Hematopoietic multipotent progenitor cell treated with erythropoietin and hydrocortisone succinate and interleukin-3 and kit ligand, for 17 days (in vitro differentiated cells): ENCODE data around the gene CTDP1.

Experiments used
- DNase-seq: peaks from one replicate; pipeline ENCODE4 v3.0.0-alpha.2; 2015; ENCODE audit warnings: low spot score

Gene CTDP1

GRCh38 chr18:79644666-79645057, 34.9 kb upstream of the CTDP1 start:
- DNase-seq, result no peak

GRCh38 chr18:79645291-79645983, 34.2 kb upstream of the CTDP1 start:
- no peak for DNase-seq

GRCh38 chr18:79647307-79647706, 32.3 kb upstream of the CTDP1 start:
- DNase-seq, result no peak

GRCh38 chr18:79650959-79651358, 28.6 kb upstream of the CTDP1 start:
- DNase-seq, result no peak

- DNase-seq, result no peak
These were observed 22.1 kb upstream of the CTDP1 start for GRCh38 chr18:79657342-79657996.

- no peak for DNase-seq
These were observed 21.2 kb upstream of the CTDP1 start for GRCh38 chr18:79658366-79658765.

- DNase-seq, result no peak
These were observed 19.9 kb upstream of the CTDP1 start for GRCh38 chr18:79659733-79660132.

- DNase-seq, result no peak
These were observed 17.6 kb upstream of the CTDP1 start for GRCh38 chr18:79662034-79662433.

- no peak for DNase-seq
These were observed 17.2 kb upstream of the CTDP1 start for GRCh38 chr18:79662439-79662838.

- DNase-seq, result no peak
These were observed 15.0 kb upstream of the CTDP1 start for GRCh38 chr18:79664525-79665125.

GRCh38 chr18:79668203-79668602, 11.4 kb upstream of the CTDP1 start:
- no peak for DNase-seq

GRCh38 chr18:79672490-79673276, 6.9 kb upstream of the CTDP1 start:
- no peak for DNase-seq

- DNase-seq, result no peak
These were observed 2.4 kb upstream of the CTDP1 start for GRCh38 chr18:79677221-79677620.

GRCh38 chr18:79677840-79678239, 1.8 kb upstream of the CTDP1 start:
- DNase-seq, result no peak

- peak; percentile 99 for DNase-seq
These were observed 695 bp upstream of the CTDP1 start for GRCh38 chr18:79678665-79679551.

- peak; percentile 82 for DNase-seq
These were observed 687 bp downstream of the CTDP1 start for GRCh38 chr18:79680100-79680879.

GRCh38 chr18:79680891-79681339, 1.3 kb downstream of the CTDP1 start:
- DNase-seq, result no peak

GRCh38 chr18:79681484-79682387, 2.1 kb downstream of the CTDP1 start:
- no peak for DNase-seq

GRCh38 chr18:79682481-79682880, 2.9 kb downstream of the CTDP1 start:
- no peak for DNase-seq
